HEK293T (cell line): Measurements from ENCODE around the gene ASS1.

Experiments used
- FOXK2 ChIP-seq: fragments of 450-650 bp; IDR thresholded peaks from 2 replicates; pipeline ENCODE4 v1.6.1; 2016; ENCODE audit warnings: mild to moderate bottlenecking
- FOXM1 ChIP-seq: fragments of 450-650 bp; IDR thresholded peaks from 2 replicates; pipeline ENCODE4 v1.6.1; 2017; ENCODE audit warnings: mild to moderate bottlenecking, borderline replicate concordance
- NFRKB ChIP-seq: fragments of 450-650 bp; IDR thresholded peaks from 2 replicates; pipeline ENCODE4 v1.6.1; 2016; ENCODE audit warnings: mild to moderate bottlenecking, moderate library complexity
- SUZ12 ChIP-seq: fragments of 450-650 bp; IDR thresholded peaks from 2 replicates; pipeline ENCODE4 v1.6.1; 2016; ENCODE audit warnings: mild to moderate bottlenecking

DNA sequence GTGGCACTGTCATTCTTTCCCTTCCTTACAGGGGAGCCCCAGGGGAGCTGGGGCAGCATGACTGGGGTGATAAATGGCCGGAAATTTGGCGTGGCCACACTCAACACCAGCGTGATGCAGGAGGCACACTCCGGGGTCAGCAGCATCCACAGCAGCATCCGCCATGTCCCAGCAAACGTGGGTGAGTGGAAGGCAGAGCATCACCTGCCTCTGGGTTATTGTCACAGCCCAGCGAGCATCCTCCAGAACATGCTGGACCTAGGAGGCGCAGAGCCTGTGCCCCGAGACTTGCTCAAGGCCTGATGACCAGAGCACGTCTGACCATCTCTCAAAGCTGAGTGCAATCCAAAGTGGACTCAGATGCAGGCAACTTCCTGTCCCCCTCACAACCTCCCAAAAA is 22.2 kb upstream of the ASS1 start:
- TF ChIP-seq FOXK2 (no peak), FOXM1 (no peak), SUZ12 (no peak), NFRKB (no peak)
